HUES6 (cell line): ENCODE measurements around the gene EIF4G3.

Source experiments
- H3K27ac ChIP-seq: 2 replicates; pipeline ENCODE4 v1.7.0; 2013; ENCODE audit warnings: low read depth, mild to moderate bottlenecking, low read length, inconsistent platforms
- H3K27me3 ChIP-seq: 2 replicates; pipeline ENCODE4 v1.6.1; 2013; ENCODE audit warnings: low read length; ENCODE audit not compliant: control insufficient read depth, insufficient read depth
- H3K36me3 ChIP-seq: 2 replicates; pipeline ENCODE4 v1.6.1; 2013; ENCODE audit warnings: low read length; ENCODE audit not compliant: control insufficient read depth, insufficient read depth
- H3K4me1 ChIP-seq: 2 replicates; pipeline ENCODE4 v1.6.1; 2013; ENCODE audit warnings: low read length; ENCODE audit not compliant: control insufficient read depth, insufficient read depth
- H3K4me3 ChIP-seq: 2 replicates; pipeline ENCODE4 v1.5.1; 2013; ENCODE audit warnings: low read depth, low read length
- H3K9ac ChIP-seq: one replicate; pipeline ENCODE4 v1.6.1; 2013; ENCODE audit warnings: mild to moderate bottlenecking, low read length
- H3K9me3 ChIP-seq: 2 replicates; pipeline ENCODE4 v1.6.1; 2013; ENCODE audit warnings: low read depth, low read length; ENCODE audit not compliant: control insufficient read depth, insufficient read depth

EIF4G3 gene

DNA sequence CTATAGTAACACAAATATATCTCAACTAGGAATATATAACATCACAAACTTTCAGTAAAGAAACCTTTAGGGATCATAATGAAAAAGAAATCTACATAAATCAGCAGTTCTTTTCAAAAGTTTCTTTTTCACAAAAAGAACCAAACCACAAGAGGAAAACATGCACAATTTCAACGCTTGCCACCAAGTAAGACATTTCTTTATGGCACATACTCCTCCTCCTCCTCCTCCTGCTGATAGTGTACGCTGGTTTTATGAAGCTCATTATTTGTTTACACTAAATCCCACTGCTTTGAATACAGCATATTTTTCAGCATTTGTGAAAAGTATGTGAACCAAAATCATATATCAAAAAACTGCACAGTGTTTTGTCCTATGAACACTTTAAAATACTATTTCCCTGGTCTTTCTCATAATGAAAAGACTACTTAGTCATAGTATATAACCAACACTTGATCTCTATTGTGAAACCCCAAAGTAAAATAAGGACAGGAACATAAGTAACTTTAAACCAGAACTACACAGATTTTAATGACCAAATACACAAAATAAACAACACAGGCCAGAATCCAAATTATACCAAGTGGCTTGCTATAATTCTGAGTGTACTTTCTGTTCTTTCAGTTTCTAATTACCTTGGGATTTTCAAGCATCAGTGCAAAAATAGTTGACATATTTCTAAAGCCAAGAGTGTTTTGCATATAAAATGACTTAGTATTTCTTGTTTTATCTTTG lies 184.2 kb downstream of the EIF4G3 start:
- H3K27me3 ChIP-seq = no peaks in the 10 kb centered on the region
- no peak overlapping the region for H3K9ac ChIP-seq
- H3K4me1 ChIP-seq = no peaks in the 10 kb centered on the region

DNA sequence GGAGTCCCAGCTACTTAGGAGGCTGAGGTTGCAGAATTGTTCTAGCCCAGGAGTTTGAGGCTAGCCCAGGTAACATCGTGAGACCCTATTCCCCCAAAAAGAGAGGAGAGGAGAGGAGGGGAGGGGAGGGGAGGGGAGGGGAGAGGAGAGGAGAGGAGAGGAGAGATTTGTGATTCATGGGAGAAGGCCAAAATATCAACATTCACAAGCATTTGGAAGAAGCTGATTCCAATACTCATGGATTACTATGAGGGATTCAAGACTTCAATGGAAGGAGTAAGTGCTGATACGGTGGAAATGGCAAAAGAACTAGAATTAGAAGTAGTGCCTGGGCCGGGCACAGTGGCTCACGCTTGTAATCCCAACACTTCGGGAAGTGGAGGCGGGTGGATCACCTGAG lies 187.8 kb downstream of the EIF4G3 start:
- no peak overlapping the region for H3K4me3 ChIP-seq
- H3K27ac ChIP-seq = no peak overlapping the region
- no peaks in the 10 kb centered on the region for H3K36me3 ChIP-seq
- no peaks in the 10 kb centered on the region for H3K9me3 ChIP-seq
- no peaks in the 10 kb centered on the region for H3K27me3 ChIP-seq
- H3K9ac ChIP-seq = no peak overlapping the region
- no peaks in the 10 kb centered on the region for H3K4me1 ChIP-seq

More for the DNA sequence above, 184.2 kb downstream of the EIF4G3 start:
- H3K27ac ChIP-seq = no peak overlapping the region
- no peaks in the 10 kb centered on the region for H3K9me3 ChIP-seq
- no peaks in the 10 kb centered on the region for H3K36me3 ChIP-seq
- H3K4me3 ChIP-seq = no peak overlapping the region

DNA sequence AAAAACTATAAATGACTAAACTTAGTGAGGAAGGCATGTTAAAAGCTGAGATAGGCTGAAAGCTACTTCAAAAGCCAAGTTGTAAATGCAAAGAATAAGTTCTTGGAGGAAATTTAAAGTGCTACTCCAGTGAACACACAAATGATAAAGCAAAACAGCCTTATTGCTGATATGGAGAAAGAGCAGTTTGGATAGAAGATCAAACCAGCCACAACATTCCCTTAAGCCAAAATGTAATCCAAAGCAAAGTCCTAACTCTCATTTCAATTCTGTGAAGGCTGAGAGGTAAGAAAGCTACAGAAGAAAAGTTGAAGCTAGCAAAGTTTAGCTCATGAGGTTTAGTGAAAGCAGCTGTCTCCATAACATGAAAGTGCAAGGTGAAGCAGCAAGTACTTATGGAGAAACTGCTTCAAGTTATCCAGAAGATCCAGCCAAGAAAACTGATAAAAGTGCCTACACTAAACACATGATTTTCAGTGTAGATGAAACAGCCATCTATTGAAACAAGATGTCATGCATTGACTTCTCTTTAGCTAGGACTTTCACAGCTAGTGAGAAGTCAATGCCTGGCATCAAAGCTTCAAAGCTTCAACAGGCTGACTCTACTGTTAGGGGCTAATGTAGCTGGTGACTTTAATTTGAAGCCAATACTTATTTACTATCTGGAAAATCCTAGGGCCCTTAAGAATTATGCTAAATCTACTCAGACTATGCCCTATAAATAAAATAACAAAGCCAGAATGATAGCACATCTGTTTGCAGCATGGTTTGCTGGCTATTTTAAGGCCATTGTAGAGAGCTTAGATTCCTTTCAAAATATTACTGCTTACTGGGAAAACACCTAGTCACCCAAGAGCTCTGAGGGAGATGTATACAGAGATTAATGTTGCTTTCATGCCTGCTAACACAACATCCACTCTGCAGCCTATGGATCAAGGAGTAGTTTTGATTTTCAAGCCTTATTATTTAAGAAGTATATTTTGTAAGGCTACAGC lies 188.6 kb downstream of the EIF4G3 start:
- no peak overlapping the region for H3K4me3 ChIP-seq
- H3K27ac ChIP-seq = no peak overlapping the region
- no peaks in the 10 kb centered on the region for H3K4me1 ChIP-seq
- H3K9me3 ChIP-seq = no peaks in the 10 kb centered on the region
- no peaks in the 10 kb centered on the region for H3K27me3 ChIP-seq
- no peaks in the 10 kb centered on the region for H3K36me3 ChIP-seq
- no peak overlapping the region for H3K9ac ChIP-seq

DNA sequence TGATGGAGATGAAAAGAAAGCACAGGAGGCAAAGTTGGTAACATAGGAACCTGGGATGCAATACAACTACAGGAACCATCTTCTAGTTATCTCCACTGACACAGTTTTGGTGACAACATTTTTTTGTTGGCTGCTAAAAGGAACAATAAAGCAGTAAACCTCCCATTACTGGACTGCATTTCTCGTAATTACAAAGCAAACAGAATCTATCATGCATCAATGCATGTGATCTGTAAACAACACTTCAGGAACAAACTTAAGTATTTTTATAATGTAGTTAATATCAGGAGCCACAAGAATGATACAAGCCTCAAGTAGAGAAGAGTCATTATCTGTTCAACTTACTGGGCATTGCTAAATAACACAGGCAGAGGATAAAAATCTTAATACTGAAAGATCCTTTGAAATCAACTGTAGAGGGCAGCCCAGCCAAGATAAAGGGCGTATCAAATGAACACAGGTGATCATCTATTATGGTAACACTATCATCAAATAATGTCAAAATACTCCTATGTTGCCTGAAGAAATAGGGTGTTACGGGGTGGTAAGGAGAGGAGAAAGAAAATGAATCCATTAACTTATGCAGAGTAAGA lies 193.3 kb downstream of the EIF4G3 start:
- Histone ChIP-seq H3K27me3 (no peaks in the 10 kb centered on the region), H3K9me3 (no peaks in the 10 kb centered on the region), H3K27ac (no peak overlapping the region), H3K4me3 (no peak overlapping the region), H3K4me1 (no peaks in the 10 kb centered on the region), H3K9ac (no peak overlapping the region), H3K36me3 (peaks cover 2% of the 10 kb centered on the region; the same call in 1 of the 2 replicates)

DNA sequence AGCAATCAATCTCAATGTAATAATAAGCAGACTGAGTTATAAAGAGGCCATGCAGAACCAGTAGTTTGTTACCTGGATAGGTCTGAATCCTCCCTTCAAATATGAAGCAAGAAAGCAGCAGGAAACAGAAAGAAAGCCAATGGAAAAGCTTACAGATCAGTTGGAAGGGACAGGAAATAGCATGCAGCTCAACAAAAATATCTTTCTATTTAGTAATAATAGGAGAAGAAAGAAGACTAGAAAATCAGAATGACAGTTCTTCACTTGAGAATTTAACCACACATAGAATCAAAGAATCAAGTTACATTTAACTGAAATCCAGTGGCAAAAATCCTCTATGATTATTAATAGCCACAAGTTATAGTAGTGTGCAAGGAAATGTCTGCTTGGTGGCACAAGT lies 194.4 kb downstream of the EIF4G3 start:
- Histone ChIP-seq H3K27ac (no peak overlapping the region), H3K36me3 (peaks cover 2% of the 10 kb centered on the region; the same call in 1 of the 2 replicates), H3K9ac (no peak overlapping the region), H3K9me3 (no peaks in the 10 kb centered on the region), H3K27me3 (no peaks in the 10 kb centered on the region), H3K4me1 (no peaks in the 10 kb centered on the region), H3K4me3 (no peak overlapping the region)

DNA sequence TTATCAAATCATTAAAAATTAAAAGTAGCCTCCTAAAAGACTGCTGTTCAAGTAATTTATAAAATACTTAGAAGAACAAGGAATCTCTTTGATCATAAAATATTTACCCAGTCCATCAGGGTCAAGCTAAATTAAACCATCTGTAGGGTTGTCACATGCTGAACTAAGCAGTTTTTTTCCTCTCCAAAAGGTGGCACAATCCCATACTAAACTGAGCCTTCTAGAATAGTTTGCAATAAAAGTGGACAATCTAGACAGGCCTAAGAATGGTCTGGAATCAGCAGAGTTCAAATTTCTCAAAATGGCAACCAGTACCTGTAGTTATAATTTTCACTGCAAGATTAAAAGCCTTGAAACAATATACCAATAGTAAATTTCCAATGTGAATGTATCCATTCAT lies 194.8 kb downstream of the EIF4G3 start:
- Histone ChIP-seq H3K4me1 (no peaks in the 10 kb centered on the region), H3K9me3 (no peaks in the 10 kb centered on the region), H3K27ac (no peak overlapping the region), H3K9ac (no peak overlapping the region), H3K36me3 (peaks cover 2% of the 10 kb centered on the region; the same call in 1 of the 2 replicates), H3K4me3 (no peak overlapping the region), H3K27me3 (no peaks in the 10 kb centered on the region)

DNA sequence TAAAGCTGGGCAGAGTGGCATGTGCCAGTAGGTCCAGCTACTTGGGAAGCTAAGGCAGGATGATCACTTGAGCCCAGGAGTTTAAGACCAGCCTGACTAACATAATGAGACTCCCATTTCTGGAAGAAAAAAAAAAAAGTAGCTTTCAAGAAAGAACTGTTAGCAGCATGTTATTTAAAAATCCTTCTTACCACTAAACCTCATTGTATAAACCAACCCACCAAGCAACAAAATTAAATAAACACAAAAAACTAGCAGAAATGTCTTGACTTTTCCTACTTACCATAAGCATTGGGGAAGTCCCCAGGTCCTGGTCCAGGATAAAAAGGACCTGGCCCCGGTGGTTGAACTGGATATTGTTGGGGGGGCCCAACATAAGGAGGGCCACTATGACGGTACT lies 196.6 kb downstream of the EIF4G3 start:
- Histone ChIP-seq H3K27me3 (no peaks in the 10 kb centered on the region), H3K4me3 (no peak overlapping the region), H3K36me3 (peaks cover 2% of the 10 kb centered on the region; the same call in 1 of the 2 replicates), H3K9me3 (no peaks in the 10 kb centered on the region), H3K4me1 (no peaks in the 10 kb centered on the region), H3K27ac (no peak overlapping the region), H3K9ac (no peak overlapping the region)

DNA sequence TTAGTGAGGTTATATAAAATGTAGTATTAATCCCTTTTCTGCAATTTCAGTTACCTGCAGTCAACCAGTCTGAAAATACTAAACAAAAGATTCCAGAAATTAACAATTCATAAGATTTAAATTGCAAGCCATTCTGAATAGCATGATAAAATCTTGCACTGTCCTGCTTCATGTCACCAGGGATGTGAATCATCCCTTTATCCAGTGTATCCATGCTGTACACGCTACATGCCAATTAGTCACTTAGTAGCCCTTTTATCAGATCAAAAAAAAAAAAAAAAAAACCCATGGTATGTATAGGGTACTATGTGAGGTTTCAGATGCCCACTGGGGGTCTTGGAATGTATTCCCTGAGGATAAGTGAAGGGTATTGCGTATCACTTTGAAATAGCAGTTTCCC lies 198.3 kb downstream of the EIF4G3 start:
- Histone ChIP-seq H3K27ac (no peak overlapping the region), H3K36me3 (peaks cover 4% of the 10 kb centered on the region; the same call in 1 of the 2 replicates), H3K27me3 (no peaks in the 10 kb centered on the region), H3K4me3 (no peak overlapping the region), H3K9ac (no peak overlapping the region), H3K4me1 (no peaks in the 10 kb centered on the region), H3K9me3 (no peaks in the 10 kb centered on the region)

DNA sequence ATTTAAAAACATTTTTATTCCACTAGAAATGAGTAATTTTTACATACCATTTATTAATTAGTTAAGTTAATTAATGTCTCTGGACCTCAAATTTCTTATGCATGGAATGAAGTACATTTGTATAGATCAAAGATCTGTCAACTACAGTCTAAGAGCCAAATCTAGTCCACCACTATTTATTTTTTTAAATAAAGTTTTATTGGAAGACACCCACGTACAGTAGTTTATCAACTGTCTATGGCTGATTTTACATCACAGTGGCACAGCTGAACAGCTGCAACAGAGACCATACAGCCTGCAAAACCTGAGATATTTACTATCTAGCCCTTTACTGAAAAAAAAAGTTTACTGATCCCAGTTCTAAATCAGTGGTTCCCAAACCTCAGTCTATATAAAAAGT lies 201.0 kb downstream of the EIF4G3 start:
- Histone ChIP-seq H3K9me3 (no peaks in the 10 kb centered on the region), H3K4me1 (no peaks in the 10 kb centered on the region), H3K27me3 (no peaks in the 10 kb centered on the region), H3K36me3 (peaks cover 24% of the 10 kb centered on the region), H3K27ac (no peak overlapping the region), H3K4me3 (no peak overlapping the region), H3K9ac (no peak overlapping the region)

DNA sequence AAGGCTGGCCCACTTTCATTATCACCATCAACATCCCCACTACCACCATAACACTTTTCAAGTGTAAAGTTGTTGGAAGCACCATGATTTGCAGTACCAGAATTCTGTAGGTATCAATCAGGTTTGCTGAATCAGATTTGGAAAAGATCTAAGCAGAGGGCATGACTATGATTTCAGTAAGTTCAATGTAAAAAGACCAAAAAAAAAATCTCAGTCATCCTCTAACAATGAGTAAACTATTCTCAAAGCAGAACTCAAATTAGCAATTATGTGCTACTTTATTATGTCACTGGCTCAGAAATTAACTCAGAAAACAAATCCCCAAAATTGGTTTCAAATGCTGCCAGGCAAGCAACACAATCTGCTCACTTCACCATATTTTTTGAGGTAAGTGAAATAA lies 201.7 kb downstream of the EIF4G3 start:
- Histone ChIP-seq H3K4me3 (no peak overlapping the region), H3K36me3 (peaks cover 22% of the 10 kb centered on the region), H3K27me3 (no peaks in the 10 kb centered on the region), H3K9me3 (no peaks in the 10 kb centered on the region), H3K27ac (no peak overlapping the region), H3K4me1 (no peaks in the 10 kb centered on the region), H3K9ac (no peak overlapping the region)

DNA sequence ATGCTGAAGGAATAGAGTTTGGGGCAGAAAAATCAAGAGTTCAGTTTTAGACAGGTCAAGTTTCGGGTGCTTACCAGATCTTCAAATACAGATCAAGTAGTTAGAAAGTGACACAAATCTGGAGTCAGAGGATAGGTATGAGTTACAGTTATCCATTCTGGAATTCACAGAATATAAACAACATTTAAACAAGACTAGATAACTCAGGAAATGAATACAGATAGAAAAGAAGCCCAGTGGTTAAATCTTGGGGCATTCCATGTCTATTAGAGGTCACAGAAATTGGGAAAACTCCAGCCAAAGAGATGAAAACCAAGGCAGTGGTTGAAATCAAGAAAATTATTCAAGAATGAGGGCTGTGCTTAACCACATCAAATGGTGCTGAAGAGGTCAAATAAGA lies 202.6 kb downstream of the EIF4G3 start:
- Histone ChIP-seq H3K27ac (no peak overlapping the region), H3K4me3 (no peak overlapping the region), H3K9ac (no peak overlapping the region), H3K9me3 (no peaks in the 10 kb centered on the region), H3K4me1 (no peaks in the 10 kb centered on the region), H3K27me3 (no peaks in the 10 kb centered on the region), H3K36me3 (peaks cover 28% of the 10 kb centered on the region)
